ENCODE results near the gene MYLK3.

The MYLK3 gene

GRCh38 chr16:46728806-46729205, 19.3 kb downstream of the MYLK3 start:
- no peak for DNase-seq

GRCh38 chr16:46727630-46728029, 20.5 kb downstream of the MYLK3 start:
- no peak for DNase-seq

- no peak for DNase-seq
These were observed 21.0 kb downstream of the MYLK3 start for GRCh38 chr16:46727184-46727583.

GRCh38 chr16:46721885-46722284, 26.3 kb downstream of the MYLK3 start:
- no peak for DNase-seq

- DNase-seq: no peak
These were observed 27.5 kb downstream of the MYLK3 start for GRCh38 chr16:46720619-46721018.

- no peak for DNase-seq
These were observed 28.6 kb downstream of the MYLK3 start for GRCh38 chr16:46719528-46719927.

GRCh38 chr16:46718214-46718613, 29.9 kb downstream of the MYLK3 start:
- no peak for DNase-seq

GRCh38 chr16:46717692-46718091, 30.5 kb downstream of the MYLK3 start:
- peak in 1 of 58 donors; percentile 4 for DNase-seq

GRCh38 chr16:46715769-46716305, 32.3 kb downstream of the MYLK3 start:
- DNase-seq: no peak

GRCh38 chr16:46714797-46715591, 33.1 kb downstream of the MYLK3 start:
- DNase-seq: no peak

GRCh38 chr16:46713634-46714033, 34.5 kb downstream of the MYLK3 start:
- DNase-seq: no peak

GRCh38 chr16:46712911-46713310, 35.2 kb downstream of the MYLK3 start:
- DNase-seq: no peak

GRCh38 chr16:46711106-46712058, 36.8 kb downstream of the MYLK3 start:
- DNase-seq: peak in 1 of 58 donors; percentile 9

GRCh38 chr16:46709469-46710005, 38.6 kb downstream of the MYLK3 start:
- peak in 2 of 58 donors; percentile 27 to 30 for DNase-seq

GRCh38 chr16:46706642-46707041, 41.5 kb downstream of the MYLK3 start:
- no peak for DNase-seq

- no peak for DNase-seq
These were observed 46.1 kb downstream of the MYLK3 start for GRCh38 chr16:46702030-46702429.

GRCh38 chr16:46701615-46702014, 46.5 kb downstream of the MYLK3 start:
- no peak for DNase-seq

- no peak for DNase-seq
These were observed 48.1 kb downstream of the MYLK3 start for GRCh38 chr16:46700048-46700447.

- DNase-seq: no peak
These were observed 51.2 kb downstream of the MYLK3 start for GRCh38 chr16:46696957-46697356.

GRCh38 chr16:46695937-46696336, 52.2 kb downstream of the MYLK3 start:
- DNase-seq: no peak

GRCh38 chr16:46693598-46693997, 54.5 kb downstream of the MYLK3 start:
- DNase-seq: no peak

GRCh38 chr16:46691726-46692125, 56.4 kb downstream of the MYLK3 start:
- DNase-seq: no peak
